NCI-H1048 (cell line): ENCODE results near the gene GNA15.

ENCODE experiments used
- DNase-seq: peaks from one replicate; lab custom pipeline; 2025; lab: John Stamatoyannopoulos, UW

Gene GNA15

GRCh38 chr19:3121396-3121795 lies 14.4 kb upstream of the GNA15 start:
- no peak for DNase-seq

GRCh38 chr19:3121821-3122511 lies 13.9 kb upstream of the GNA15 start:
- no peak for DNase-seq

GRCh38 chr19:3122512-3122870 lies 13.3 kb upstream of the GNA15 start:
- DNase-seq = no peak

GRCh38 chr19:3123088-3123721 lies 12.6 kb upstream of the GNA15 start:
- DNase-seq = no peak

- DNase-seq = no peak
These were observed 11.9 kb upstream of the GNA15 start for GRCh38 chr19:3123956-3124355.

GRCh38 chr19:3124630-3125029 lies 11.2 kb upstream of the GNA15 start:
- no peak for DNase-seq

- DNase-seq = no peak
These were observed 9.8 kb upstream of the GNA15 start for GRCh38 chr19:3125900-3126524.

GRCh38 chr19:3129112-3129511 lies 6.7 kb upstream of the GNA15 start:
- DNase-seq = no peak

GRCh38 chr19:3131168-3131567 lies 4.7 kb upstream of the GNA15 start:
- no peak for DNase-seq

- DNase-seq = no peak
These were observed 2.7 kb upstream of the GNA15 start for GRCh38 chr19:3132971-3133792.

- DNase-seq = no peak
These were observed 2.1 kb upstream of the GNA15 start for GRCh38 chr19:3133793-3134116.

- DNase-seq = no peak
These were observed 837 bp downstream of the GNA15 start for GRCh38 chr19:3136684-3137055.

GRCh38 chr19:3137119-3137518 lies 1.3 kb downstream of the GNA15 start:
- DNase-seq = no peak

GRCh38 chr19:3138268-3138667 lies 2.4 kb downstream of the GNA15 start:
- DNase-seq = no peak

GRCh38 chr19:3140667-3141038 lies 4.8 kb downstream of the GNA15 start:
- no peak for DNase-seq

GRCh38 chr19:3142292-3142670 lies 6.4 kb downstream of the GNA15 start:
- no peak for DNase-seq

- no peak for DNase-seq
These were observed 7.0 kb downstream of the GNA15 start for GRCh38 chr19:3142781-3143337.

- DNase-seq = no peak
These were observed 10.3 kb downstream of the GNA15 start for GRCh38 chr19:3145909-3146676.

GRCh38 chr19:3146677-3147100 lies 10.9 kb downstream of the GNA15 start:
- DNase-seq = no peak

GRCh38 chr19:3148503-3148902 lies 12.7 kb downstream of the GNA15 start:
- DNase-seq = no peak

- no peak for DNase-seq
These were observed 13.3 kb downstream of the GNA15 start for GRCh38 chr19:3149089-3149488.
